ENCODE results near the gene EPB41L5. TPM values are rescaled to one million over a fixed set of nuclear protein-coding genes. Genes with fewer than 3 reads are reported as not detected.

The EPB41L5 gene
- total and polyA plus RNA-seq, 9 of the 15 experiments (the other 6 are each of a cell fraction or from before 2014, with no cell fraction given) = 2.3 to 14.1 (median 8.2) TPM

DNA sequence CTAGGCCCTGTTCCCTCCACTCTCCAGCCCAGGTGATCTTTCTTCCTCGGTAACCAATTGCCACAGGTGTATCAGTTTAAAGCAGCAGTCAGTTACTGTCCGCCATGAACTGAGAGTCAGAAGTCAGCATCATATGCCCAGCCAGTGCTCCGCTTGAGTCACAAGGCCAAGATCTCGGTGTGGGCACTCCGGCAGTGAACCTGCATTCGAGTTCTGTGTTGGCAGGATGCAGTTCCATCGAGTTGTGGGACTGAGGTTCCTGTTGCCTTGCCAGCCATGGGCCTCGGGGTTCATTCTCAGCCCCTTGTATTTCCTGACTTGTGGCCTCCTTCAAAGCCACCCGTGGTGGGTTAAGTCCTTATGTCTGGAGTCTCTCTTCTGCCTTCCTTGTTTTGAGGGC is 213.4 kb downstream of the EPB41L5 start:
- H3K9me3 ChIP-seq (replicated peaks; ENCODE audit: control insufficient read depth, insufficient read depth, low read depth, low read length) = 0 out of 2 replicates have a peak, but pooled peaks cover 2% of the 10 kb centered on the region
- no peak overlapping the region for H3K4me2 ChIP-seq (ENCODE audit: insufficient read depth, low read length)
- in situ Hi-C loops (cut with MboI) (no loop called here), intact Hi-C loops (cut with micrococcal nuclease) (no loop called here)
- peaks cover 16% of the 10 kb centered on the region for H3K79me2 ChIP-seq (ENCODE audit: control insufficient read depth, insufficient read depth, low read length)
- WGBS (ENCODE audit: insufficient coverage, low coverage, missing lambda C conversion rate) = 55% methylated on average over 9 of the region's 9 CpGs
- H3K4me1 ChIP-seq (replicated peaks in 1 of 2; ENCODE audit: control insufficient read depth in 2 of 2, insufficient read depth in 2 of 2, low read length in 2 of 2) = peaks cover 29 to 37% of the 10 kb centered on the region in 2 experiments
- ATAC-seq (no peak), DNase-seq (ENCODE audit: extremely low read depth in 1 of 4, low spot score in 3 of 4) (no peak), FAIRE-seq (no peak)
- H3K27ac ChIP-seq (ENCODE audit: extremely low read depth, low read depth, low read length) = no peak overlapping the region
- no peaks in the 10 kb centered on the region for H4K20me1 ChIP-seq (replicated peaks; ENCODE audit: control insufficient read depth, insufficient read depth, low read length)
- TF ChIP-seq E2F3 (CRISPR knock-in tag; IDR thresholded peaks at IDR 0.05) (no peak), ZNF79 (CRISPR knock-in tag; IDR thresholded peaks at IDR 0.05; ENCODE audit: low read depth) (no peak), ZNF311 (CRISPR knock-in tag; IDR thresholded peaks at IDR 0.05) (no peak), PTTG1 (tag; IDR thresholded peaks at IDR 0.05; ENCODE audit: low read depth) (no peak), ZEB2 (IDR thresholded peaks at IDR 0.05) (no peak)
- TF ChIP-seq, protein P1, sequence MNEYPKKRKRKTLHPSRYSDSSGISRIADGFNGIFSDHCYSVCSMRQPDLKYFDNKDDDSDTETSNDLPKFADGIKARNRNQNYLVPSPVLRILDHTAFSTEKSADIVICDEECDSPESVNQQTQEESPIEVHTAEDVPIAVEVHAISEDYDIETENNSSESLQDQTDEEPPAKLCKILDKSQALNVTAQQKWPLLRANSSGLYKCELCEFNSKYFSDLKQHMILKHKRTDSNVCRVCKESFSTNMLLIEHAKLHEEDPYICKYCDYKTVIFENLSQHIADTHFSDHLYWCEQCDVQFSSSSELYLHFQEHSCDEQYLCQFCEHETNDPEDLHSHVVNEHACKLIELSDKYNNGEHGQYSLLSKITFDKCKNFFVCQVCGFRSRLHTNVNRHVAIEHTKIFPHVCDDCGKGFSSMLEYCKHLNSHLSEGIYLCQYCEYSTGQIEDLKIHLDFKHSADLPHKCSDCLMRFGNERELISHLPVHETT (CRISPR knock-in tag; conservative IDR thresholded peaks at IDR 0.05 in 1 of 2, IDR thresholded peaks at IDR 0.05 in 1 of 2) = no peak
- TF ChIP-seq, protein P2, sequence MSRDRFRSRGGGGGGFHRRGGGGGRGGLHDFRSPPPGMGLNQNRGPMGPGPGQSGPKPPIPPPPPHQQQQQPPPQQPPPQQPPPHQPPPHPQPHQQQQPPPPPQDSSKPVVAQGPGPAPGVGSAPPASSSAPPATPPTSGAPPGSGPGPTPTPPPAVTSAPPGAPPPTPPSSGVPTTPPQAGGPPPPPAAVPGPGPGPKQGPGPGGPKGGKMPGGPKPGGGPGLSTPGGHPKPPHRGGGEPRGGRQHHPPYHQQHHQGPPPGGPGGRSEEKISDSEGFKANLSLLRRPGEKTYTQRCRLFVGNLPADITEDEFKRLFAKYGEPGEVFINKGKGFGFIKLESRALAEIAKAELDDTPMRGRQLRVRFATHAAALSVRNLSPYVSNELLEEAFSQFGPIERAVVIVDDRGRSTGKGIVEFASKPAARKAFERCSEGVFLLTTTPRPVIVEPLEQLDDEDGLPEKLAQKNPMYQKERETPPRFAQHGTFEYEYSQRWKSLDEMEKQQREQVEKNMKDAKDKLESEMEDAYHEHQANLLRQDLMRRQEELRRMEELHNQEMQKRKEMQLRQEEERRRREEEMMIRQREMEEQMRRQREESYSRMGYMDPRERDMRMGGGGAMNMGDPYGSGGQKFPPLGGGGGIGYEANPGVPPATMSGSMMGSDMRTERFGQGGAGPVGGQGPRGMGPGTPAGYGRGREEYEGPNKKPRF (IDR thresholded peaks at IDR 0.05; ENCODE audit: low read depth, low read length) = no peak
- no peaks in the 10 kb centered on the region for H3K9me1 ChIP-seq (ENCODE audit: control insufficient read depth, insufficient read depth, low read length)
- POLR2A ChIA-PET = interaction anchor here (1.1 to 1.2 kb wide), 2 partner anchors 10 to 848 kb away, joined by 3 to 4 read pairs; no protein-coding TSS in a partner anchor
- H3K4me3 ChIP-seq = no peak overlapping the region
- no peak overlapping the region for H2AFZ ChIP-seq (ENCODE audit: low read depth, low read length)
- no peaks in the 10 kb centered on the region; a peak in 1 of 5 replicates for H3K27me3 ChIP-seq (ENCODE audit: control insufficient read depth in 2 of 2, insufficient read depth in 2 of 2, low read length in 2 of 2)
- no TSS peak for BruUV-seq (replicated peaks)
- H3K9ac ChIP-seq (ENCODE audit: insufficient read depth in 1 of 2, low read depth in 2 of 2, low read length in 2 of 2) = peak overlapping the region in 1 of 2 experiments; percentile 6; a peak in 1 of 4 replicates
- CTCF ChIA-PET (ENCODE audit: low intra/inter-chr PET ratio) = no interaction called here
- H3K36me3 ChIP-seq (ENCODE audit: control insufficient read depth, insufficient read depth, low read length) = peaks cover 10% of the 10 kb centered on the region; the same call in 2 of the 3 replicates
